ENCODE data around the gene SQSTM1. TPM values are rescaled to one million over a fixed set of nuclear protein-coding genes. Genes with fewer than 3 reads are reported as not detected.

The SQSTM1 gene
- total RNA-seq, 4 donors from 2014 or later, result 94.7 to 874 (median 439) TPM

DNA sequence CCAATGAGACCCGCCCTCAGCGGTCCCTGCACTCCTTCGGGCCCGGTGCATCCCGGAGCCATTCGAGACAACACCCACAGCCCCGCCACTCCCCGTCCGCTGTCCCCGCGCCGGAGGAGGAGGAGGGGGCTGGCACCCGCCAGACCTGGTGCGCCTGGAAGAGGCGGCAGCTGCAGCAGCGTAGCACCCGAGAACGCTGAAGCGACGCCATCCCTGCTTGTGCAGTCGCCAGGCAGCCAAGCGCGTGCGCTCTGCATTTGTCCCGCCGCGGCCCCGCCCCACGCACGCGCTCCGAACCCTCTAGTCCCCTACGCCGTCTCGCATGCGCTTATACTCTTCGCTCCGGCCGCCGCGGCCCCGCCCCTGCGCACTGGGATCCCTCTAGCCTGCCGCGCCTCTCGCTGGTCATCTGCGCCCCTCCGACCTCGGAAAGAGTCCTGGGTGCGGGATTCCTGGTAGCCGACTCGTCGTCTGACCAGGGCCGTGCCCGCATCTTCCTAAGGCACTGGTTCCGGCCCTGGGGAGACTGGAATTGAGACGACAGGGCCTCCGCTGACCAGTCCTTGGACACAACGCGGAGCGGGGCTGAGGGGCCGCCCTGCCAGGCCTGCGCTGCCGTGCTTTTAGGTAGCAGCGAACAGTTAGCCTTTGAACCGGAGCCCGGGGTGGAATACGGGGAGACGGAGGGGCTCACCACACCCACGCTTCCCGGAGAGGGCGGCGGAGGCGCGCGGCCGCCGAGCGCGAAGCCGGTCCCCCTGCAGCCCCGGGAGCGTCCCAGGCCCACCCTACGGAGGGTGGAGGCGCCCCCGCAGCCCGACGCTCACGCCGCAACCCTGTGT is 38.1 kb downstream of the SQSTM1 start, which contains the start of gene MRNIP:
MRNIP (minus strand) TSS at position 232 of the 842 bp plus-strand sequence; CDS start at position 211, 21 bp downstream.
- peak within 1 kb of the TSS; percentile 87 to 90 for H3K27ac ChIP-seq
- H3K36me3 ChIP-seq, result no peaks in the 10 kb centered on the region
- TF ChIP-seq, protein P1, sequence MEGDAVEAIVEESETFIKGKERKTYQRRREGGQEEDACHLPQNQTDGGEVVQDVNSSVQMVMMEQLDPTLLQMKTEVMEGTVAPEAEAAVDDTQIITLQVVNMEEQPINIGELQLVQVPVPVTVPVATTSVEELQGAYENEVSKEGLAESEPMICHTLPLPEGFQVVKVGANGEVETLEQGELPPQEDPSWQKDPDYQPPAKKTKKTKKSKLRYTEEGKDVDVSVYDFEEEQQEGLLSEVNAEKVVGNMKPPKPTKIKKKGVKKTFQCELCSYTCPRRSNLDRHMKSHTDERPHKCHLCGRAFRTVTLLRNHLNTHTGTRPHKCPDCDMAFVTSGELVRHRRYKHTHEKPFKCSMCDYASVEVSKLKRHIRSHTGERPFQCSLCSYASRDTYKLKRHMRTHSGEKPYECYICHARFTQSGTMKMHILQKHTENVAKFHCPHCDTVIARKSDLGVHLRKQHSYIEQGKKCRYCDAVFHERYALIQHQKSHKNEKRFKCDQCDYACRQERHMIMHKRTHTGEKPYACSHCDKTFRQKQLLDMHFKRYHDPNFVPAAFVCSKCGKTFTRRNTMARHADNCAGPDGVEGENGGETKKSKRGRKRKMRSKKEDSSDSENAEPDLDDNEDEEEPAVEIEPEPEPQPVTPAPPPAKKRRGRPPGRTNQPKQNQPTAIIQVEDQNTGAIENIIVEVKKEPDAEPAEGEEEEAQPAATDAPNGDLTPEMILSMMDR (IDR thresholded peaks at IDR 0.05), result peak in 3 of 4 experiments; percentile 25 to 55 (median 38)
- TF ChIP-seq POLR2A (IDR thresholded peaks at IDR 0.05), result peak; percentile 82 to 86
- no peaks in the 10 kb centered on the region for H3K4me1 ChIP-seq
- intact Hi-C loops (cut with DNase I; ENCODE audit: low total_unique reads), result no loop called here
- H3K27me3 ChIP-seq, result no peaks in the 10 kb centered on the region
- peak within 1 kb of the TSS; percentile 80 to 91 for H3K4me3 ChIP-seq
- H3K9me3 ChIP-seq, result no peaks in the 10 kb centered on the region
- DNase-seq, result peak; percentile 96

DNA sequence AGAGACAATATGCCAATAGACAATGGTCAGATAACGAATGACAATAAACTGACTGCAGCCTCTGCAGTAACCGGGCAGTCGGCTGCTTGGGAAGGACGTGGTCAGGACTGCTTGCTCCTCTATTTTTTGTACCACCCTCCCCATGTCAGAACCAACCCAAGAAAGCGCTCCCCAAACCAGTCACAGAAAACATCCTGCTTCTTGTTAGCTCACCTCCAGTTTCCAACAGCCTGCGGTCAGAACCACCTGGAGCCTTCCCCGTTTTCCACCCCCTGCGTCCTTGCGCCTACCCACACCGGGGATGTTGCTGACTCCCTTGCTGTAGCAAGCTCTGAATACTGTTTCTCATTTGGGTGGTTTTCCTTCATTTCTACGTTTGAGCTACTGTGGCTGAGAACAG is 39.6 kb downstream of the SQSTM1 start:
- H3K4me1 ChIP-seq, result no peaks in the 10 kb centered on the region
- no peaks in the 10 kb centered on the region for H3K36me3 ChIP-seq
- no peaks in the 10 kb centered on the region for H3K9me3 ChIP-seq
- H3K4me3 ChIP-seq, result no peak overlapping the region
- H3K27me3 ChIP-seq, result no peaks in the 10 kb centered on the region
- intact Hi-C loops (cut with DNase I; ENCODE audit: low total_unique reads), result no loop called here
- DNase-seq, result no peak
- TF ChIP-seq, protein P1 (IDR thresholded peaks at IDR 0.05), result no peak
- no peak overlapping the region for H3K27ac ChIP-seq

DNA sequence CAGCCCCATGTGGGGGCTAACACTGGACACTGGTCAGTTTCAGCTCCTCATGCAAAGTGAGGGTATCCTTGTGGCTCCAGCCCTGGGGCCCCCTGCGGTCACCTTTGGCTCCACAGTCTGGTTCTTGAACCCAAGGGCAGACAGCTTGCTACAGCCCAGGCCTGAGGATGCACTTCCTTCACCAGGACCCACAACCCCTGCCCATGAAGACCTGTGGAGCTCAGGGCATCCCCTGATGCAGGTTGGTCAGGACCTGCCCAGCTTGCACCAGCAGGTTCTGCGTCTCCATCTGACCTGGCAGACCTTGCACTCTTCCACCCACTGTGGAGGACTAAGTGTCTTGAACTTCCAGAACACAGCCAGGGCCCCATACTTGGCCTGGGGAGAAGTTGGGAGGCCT is 41.6 kb downstream of the SQSTM1 start:
- Histone ChIP-seq H3K4me3 (no peak overlapping the region), H3K9me3 (no peaks in the 10 kb centered on the region), H3K36me3 (no peaks in the 10 kb centered on the region), H3K27me3 (no peaks in the 10 kb centered on the region), H3K27ac (no peak overlapping the region), H3K4me1 (no peaks in the 10 kb centered on the region)
- no peak for DNase-seq
- no peak for TF ChIP-seq POLR2A (IDR thresholded peaks at IDR 0.05)
- TF ChIP-seq, protein P1 (IDR thresholded peaks at IDR 0.05), result no peak
- intact Hi-C loops (cut with DNase I; ENCODE audit: low total_unique reads), result no loop called here

DNA sequence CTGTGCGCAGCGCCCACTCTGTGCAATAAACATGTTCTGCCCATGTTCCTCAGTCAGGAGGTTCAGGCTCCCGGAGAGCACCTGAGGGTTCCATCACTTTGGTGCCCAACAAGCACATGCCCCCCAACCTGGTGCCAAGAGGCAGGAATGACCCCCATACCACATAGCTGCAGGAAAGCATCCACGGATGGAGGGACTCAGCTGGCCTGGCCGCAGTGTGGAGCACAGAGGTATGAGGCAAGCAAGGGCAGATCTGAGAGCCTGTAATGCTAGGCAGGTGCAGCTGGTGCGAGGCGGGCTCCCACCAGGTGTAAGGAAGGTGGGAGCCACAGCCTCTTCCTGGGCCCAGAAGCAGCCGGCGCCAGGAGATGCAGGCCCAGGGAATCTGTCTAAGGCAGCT is 42.2 kb downstream of the SQSTM1 start:
- H3K4me3 ChIP-seq, result no peak overlapping the region
- DNase-seq, result no peak
- intact Hi-C loops (cut with DNase I; ENCODE audit: low total_unique reads), result no loop called here

More for the DNA sequence above, 42.2 kb downstream of the SQSTM1 start:
- H3K27me3 ChIP-seq, result no peaks in the 10 kb centered on the region
- H3K9me3 ChIP-seq, result no peaks in the 10 kb centered on the region
- no peak overlapping the region for H3K27ac ChIP-seq
- no peak for TF ChIP-seq POLR2A (IDR thresholded peaks at IDR 0.05)
- TF ChIP-seq, protein P1 (IDR thresholded peaks at IDR 0.05), result no peak
- no peaks in the 10 kb centered on the region for H3K36me3 ChIP-seq
- H3K4me1 ChIP-seq, result no peaks in the 10 kb centered on the region
